Omental fat pad (tissue), 4 donors: ENCODE data around the gene PRG3. TPM values are rescaled to one million over a fixed set of nuclear protein-coding genes. Genes with fewer than 3 reads are reported as not detected.

ENCODE experiments used
- ATAC-seq: fragments of 150-250 bp; one replicate; pipeline ENCODE4 v1.9.1; 2016; ENCODE audit warnings: mild to moderate bottlenecking, moderate library complexity; ENCODE audit not compliant: low FRiP score
- DNase-seq: peaks from one replicate; pipeline ENCODE4 v3.0.0-alpha.2; 2019; ENCODE audit warnings: low spot score
- total RNA-seq, 4 donors: library from RNA; depleted of rRNA; stranded (reverse); fragments of >200 nt; gene quantifications; one replicate each; pipeline ENCODE4 v1.1.0, GENCODE V29; 2016
- TF ChIP-seq, protein P1 (sequence below), 3 donors: fragments of 450-650 bp; IDR thresholded peaks; one replicate each; pipeline ENCODE4 v1.5.1; 2016 to 2017; ENCODE audit warnings: antibody characterized with exemption in 3 of 3, mild to moderate bottlenecking in 3 of 3, moderate library complexity in 2 of 3

PRG3 gene
- total RNA-seq, 4 donors from 2014 or later, result not detected

DNA sequence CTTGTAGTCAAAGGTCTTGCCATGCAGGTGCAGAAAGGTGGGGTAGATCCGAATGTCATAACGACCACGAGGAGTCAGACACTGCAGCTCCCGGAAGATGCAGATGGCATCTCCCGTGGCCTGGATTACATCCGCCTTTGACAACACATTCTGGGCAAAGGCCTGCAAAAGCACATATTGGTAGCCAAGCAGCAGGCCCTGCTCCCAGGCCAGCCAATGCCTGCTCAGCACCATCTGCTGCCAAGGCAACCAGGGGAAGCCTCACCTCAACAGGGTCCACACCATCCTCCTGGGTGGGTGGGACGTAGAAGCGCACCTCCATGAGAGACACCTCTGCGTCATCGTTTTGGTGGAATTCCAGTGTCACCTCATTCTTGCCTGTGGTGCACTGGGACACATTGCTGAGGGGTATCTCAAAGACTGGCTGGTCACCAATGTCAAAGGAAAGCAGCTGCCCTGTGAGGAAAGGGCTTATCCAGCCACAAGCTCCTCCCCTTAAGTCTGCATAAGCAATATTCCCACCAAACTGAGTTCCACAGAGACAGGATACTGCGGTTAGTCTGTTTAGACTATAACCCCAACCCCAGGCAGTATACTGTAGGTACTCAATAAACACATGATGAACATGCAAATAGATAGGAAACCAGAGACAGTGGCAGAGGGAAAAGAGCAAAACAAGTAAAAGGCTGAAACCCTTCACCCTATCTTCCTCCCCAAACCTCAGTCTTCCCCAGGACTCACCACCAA lies 48.1 kb downstream of the PRG3 start:
- ATAC-seq, result no peak
- DNase-seq, result no peak
- TF ChIP-seq, protein P1, sequence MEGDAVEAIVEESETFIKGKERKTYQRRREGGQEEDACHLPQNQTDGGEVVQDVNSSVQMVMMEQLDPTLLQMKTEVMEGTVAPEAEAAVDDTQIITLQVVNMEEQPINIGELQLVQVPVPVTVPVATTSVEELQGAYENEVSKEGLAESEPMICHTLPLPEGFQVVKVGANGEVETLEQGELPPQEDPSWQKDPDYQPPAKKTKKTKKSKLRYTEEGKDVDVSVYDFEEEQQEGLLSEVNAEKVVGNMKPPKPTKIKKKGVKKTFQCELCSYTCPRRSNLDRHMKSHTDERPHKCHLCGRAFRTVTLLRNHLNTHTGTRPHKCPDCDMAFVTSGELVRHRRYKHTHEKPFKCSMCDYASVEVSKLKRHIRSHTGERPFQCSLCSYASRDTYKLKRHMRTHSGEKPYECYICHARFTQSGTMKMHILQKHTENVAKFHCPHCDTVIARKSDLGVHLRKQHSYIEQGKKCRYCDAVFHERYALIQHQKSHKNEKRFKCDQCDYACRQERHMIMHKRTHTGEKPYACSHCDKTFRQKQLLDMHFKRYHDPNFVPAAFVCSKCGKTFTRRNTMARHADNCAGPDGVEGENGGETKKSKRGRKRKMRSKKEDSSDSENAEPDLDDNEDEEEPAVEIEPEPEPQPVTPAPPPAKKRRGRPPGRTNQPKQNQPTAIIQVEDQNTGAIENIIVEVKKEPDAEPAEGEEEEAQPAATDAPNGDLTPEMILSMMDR (IDR thresholded peaks at IDR 0.05), result no peak

DNA sequence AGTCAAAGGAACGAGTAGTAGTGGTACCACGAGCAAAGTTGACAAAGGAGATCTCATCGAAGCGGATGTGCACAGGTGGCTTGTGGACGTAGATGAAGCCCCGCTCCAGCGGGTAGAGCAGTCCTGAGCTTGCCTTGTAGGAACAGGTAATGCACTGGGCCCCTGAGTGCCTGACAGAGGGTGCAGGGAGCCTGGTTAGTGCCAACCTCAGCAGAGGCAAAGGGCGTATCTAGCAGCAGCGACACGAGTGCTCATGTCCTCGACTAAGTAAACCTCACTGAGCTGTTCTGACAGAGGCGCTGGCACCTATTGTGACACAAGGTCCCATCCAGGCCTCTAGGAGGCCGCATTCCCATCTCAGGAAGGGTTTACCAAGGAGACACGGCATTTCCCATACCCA lies 49.2 kb downstream of the PRG3 start:
- ATAC-seq (no peak), DNase-seq (no peak)
- TF ChIP-seq, protein P1 (IDR thresholded peaks at IDR 0.05), result no peak

DNA sequence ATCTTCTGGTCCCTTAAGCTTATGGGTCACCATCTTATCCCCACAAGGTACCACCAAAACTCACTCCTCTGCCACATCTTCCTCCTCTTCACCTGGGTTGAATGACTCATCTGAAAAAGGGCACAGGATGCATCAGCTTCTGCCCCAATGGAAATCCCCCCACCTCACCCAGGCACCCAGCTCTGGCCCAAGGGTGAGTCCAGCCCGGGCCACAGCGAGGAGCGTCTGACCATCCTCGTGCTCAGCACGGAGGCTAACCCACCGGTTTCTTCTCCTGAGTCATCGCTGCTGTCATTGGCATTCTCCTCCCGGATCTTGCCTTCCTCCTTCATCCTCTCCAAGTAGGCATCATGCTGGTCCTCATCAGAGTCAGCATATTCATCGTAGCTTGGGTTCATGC lies 50.9 kb downstream of the PRG3 start:
- DNase-seq (no peak), ATAC-seq (no peak)
- TF ChIP-seq, protein P1 (IDR thresholded peaks at IDR 0.05), result no peak

- ATAC-seq (no peak), DNase-seq (no peak)
- TF ChIP-seq, protein P1 (IDR thresholded peaks at IDR 0.05), result no peak
These were observed 53.2 kb downstream of the PRG3 start for GRCh38 chr11:57327721-57328120.

Other genes starting within 250 kb of the PRG3 start
- gene LRRC55, start 199.2 kb downstream of the PRG3 start, total RNA-seq, result not detected
- 10 to 100 TPM in 1 of 4 donors, 1 to 10 TPM in 3; 1.3 to 11.2 (median 1.7) TPM for gene APLNR, start 143.9 kb downstream of the PRG3 start, total RNA-seq
- gene TNKS1BP1, start 56.2 kb downstream of the PRG3 start, total RNA-seq, result 100 to 1,000 TPM; 119 to 162 (median 137) TPM
- 10 to 100 TPM; 53.5 to 81.8 (median 61.2) TPM for gene SSRP1, start 45.3 kb downstream of the PRG3 start, total RNA-seq
- gene P2RX3, start 42.8 kb downstream of the PRG3 start, total RNA-seq, result not detected
- 1 to 10 TPM in 1 of 4 donors, not detected in 3; 1.0 TPM for gene PRG2, start 9.5 kb upstream of the PRG3 start, total RNA-seq
- gene SLC43A3, start 46.0 kb upstream of the PRG3 start, total RNA-seq, result 100 to 1,000 TPM in 3 of 4 donors, 10 to 100 TPM in 1; 73.3 to 152 (median 112) TPM
- 1 to 10 TPM in 1 of 4 donors, under 1 TPM in 2, not detected in 1; 0.25 to 1.4 (median 0.74) TPM for gene RTN4RL2, start 79.4 kb upstream of the PRG3 start, total RNA-seq
- 10 to 100 TPM; 11.5 to 40.4 (median 16.5) TPM for gene SLC43A1, start 134.6 kb upstream of the PRG3 start, total RNA-seq
- 10 to 100 TPM; 42.9 to 49.0 (median 45.9) TPM for gene TIMM10, start 149.6 kb upstream of the PRG3 start, total RNA-seq
- not detected for gene SMTNL1, start 156.4 kb upstream of the PRG3 start, total RNA-seq
- 100 to 1,000 TPM in 1 of 4 donors, 10 to 100 TPM in 3; 46.5 to 104 (median 52.6) TPM for gene UBE2L6, start 186.5 kb upstream of the PRG3 start, total RNA-seq
- gene SERPING1, start 216.5 kb upstream of the PRG3 start, total RNA-seq, result 1,000 to 10,000 TPM in 1 of 4 donors, 100 to 1,000 TPM in 3; 500 to 1,674 (median 892) TPM